K562 (cell line): Measurements from ENCODE around the gene HEMK1. TPM values are rescaled to one million over a fixed set of nuclear protein-coding genes. Genes with fewer than 3 reads are reported as not detected.

Experiments
- CREB3 ChIP-seq: fragments of 450-650 bp; conservative IDR thresholded peaks from 2 replicates; pipeline ENCODE4 v1.6.1; 2016; ENCODE audit warnings: missing genetic modification characterization, low read depth, mild to moderate bottlenecking, missing compliant biosample characterization, moderate library complexity
- DEAF1 ChIP-seq: fragments of 450-650 bp; formaldehyde crosslinking; IDR thresholded peaks from 2 replicates; pipeline ENCODE4 v1.4.0; 2020; ENCODE audit warnings: mild to moderate bottlenecking, moderate library complexity
- FOXA1 ChIP-seq: fragments of 450-650 bp; IDR thresholded peaks from 2 replicates; pipeline ENCODE4 v1.6.1; 2016; ENCODE audit warnings: mild to moderate bottlenecking, borderline replicate concordance
- MGA ChIP-seq: fragments of 450-650 bp; IDR thresholded peaks from 2 replicates; pipeline ENCODE4 v1.6.1; 2016; ENCODE audit warnings: mild to moderate bottlenecking, moderate library complexity
- NR4A1 ChIP-seq, 2 experiments: fragments of 250-450 bp in 1 of 2; fragments of 450-650 bp in 1 of 2; sonication (Bioruptor Pico) in 1 of 2; IDR thresholded peaks; 2 replicates each; pipeline versions ENCODE4 v1.4.0 to v1.6.1; 2016 to 2020; ENCODE audit warnings: mild to moderate bottlenecking in 2 of 2, missing compliant biosample characterization in 1 of 2, missing genetic modification characterization in 1 of 2, moderate library complexity in 1 of 2
- PHF8 ChIP-seq: fragments of 200-600 bp; sonication (generic); IDR thresholded peaks from 2 replicates; pipeline ENCODE4 v1.6.1; 2012; ENCODE audit warnings: mixed run types, mild to moderate bottlenecking, inconsistent platforms, low read length, moderate library complexity, borderline replicate concordance
- RAD21 ChIP-seq, 2 experiments: fragments of 250-450 bp in 1 of 2; fragments of 450-650 bp in 1 of 2; sonication (Bioruptor Pico) in 1 of 2; formaldehyde crosslinking in 1 of 2; IDR thresholded peaks in 1 of 2; conservative IDR thresholded peaks in 1 of 2; 2 replicates each; pipeline versions ENCODE4 v1.4.0 to v1.8.0; 2020 to 2022; ENCODE audit warnings: mild to moderate bottlenecking in 2 of 2, moderate library complexity in 1 of 2
- SMARCA4 ChIP-seq: fragments of 450-650 bp; IDR thresholded peaks from 2 replicates; pipeline ENCODE4 v1.6.1; 2016
- SOX6 ChIP-seq: fragments of 450-650 bp; IDR thresholded peaks from 2 replicates; pipeline ENCODE4 v1.6.1; 2014; ENCODE audit warnings: mild to moderate bottlenecking
- TEAD1 ChIP-seq, 2 experiments: fragments of 450-650 bp in 1 of 2; sonication (generic) in 1 of 2; formaldehyde crosslinking; IDR thresholded peaks; 2 replicates each; pipeline versions ENCODE4 v1.4.0 to v1.8.0; 2020 to 2022; ENCODE audit warnings: mild to moderate bottlenecking in 2 of 2, missing genetic modification reagents in 1 of 2
- ZBTB7A ChIP-seq: IDR thresholded peaks from 2 replicates; pipeline ENCODE4 v1.6.1; 2011; ENCODE audit warnings: low read depth, mild to moderate bottlenecking, low read length, moderate library complexity, borderline replicate concordance; ENCODE audit not compliant: control insufficient read depth
- ZNF165 ChIP-seq: fragments of 250-450 bp; sonication (Bioruptor Pico); IDR thresholded peaks from 2 replicates; pipeline ENCODE4 v1.4.0; 2020; ENCODE audit warnings: borderline replicate concordance
- ZNF551 ChIP-seq: fragments of 250-450 bp; sonication (Bioruptor Pico); IDR thresholded peaks from 2 replicates; pipeline ENCODE4 v1.5.0; 2021; ENCODE audit warnings: mild to moderate bottlenecking, moderate library complexity
- polyA plus RNA-seq, 8 experiments: library from polyadenylated mRNA; depleted of rRNA in 4 of 8; stranded (reverse) in 5 of 8; unstranded in 3 of 8; fragments of >200 nt; fragmentation: Nextera tagmentation in 2 of 8; fragmentation: Illumina TruSeq in 1 of 8; extraction: Ambion mirVana in 2 of 8; extraction: Trizol in 1 of 8; gene quantifications; 2 replicates each; pipeline versions ENCODE4 v1.2.1 to v1.2.3, GENCODE V29; 2011 to 2014; ENCODE audit warnings: inconsistent platforms in 1 of 8, missing spikeins in 1 of 8
- total RNA-seq, 7 experiments: library from RNA; depleted of rRNA in 6 of 7; stranded (reverse); fragments of >200 nt in 6 of 7; fragmentation: Illumina TruSeq in 2 of 7; extraction: Trizol in 2 of 7; gene quantifications; 2 replicates each; pipeline versions ENCODE4 v1.2.1 to v1.2.3, GENCODE V29; 2011 to 2021; ENCODE audit warnings: low replicate concordance in 1 of 7

HEMK1 gene
- total and polyA plus RNA-seq, 9 of the 15 experiments (the other 6 are each of a cell fraction or from before 2014, with no cell fraction given) = 2.0 to 16.8 (median 11.4) TPM

GRCh38 chr3:50572158-50572557, 2.8 kb downstream of the HEMK1 start (continued):
- TF ChIP-seq MGA = no peak
- no peak for TF ChIP-seq ZNF551 (CRISPR knock-in tag)
- TF ChIP-seq PHF8 = no peak
- peak; percentile 82 for TF ChIP-seq DEAF1 (CRISPR knock-in tag)
- no peak for TF ChIP-seq CREB3 (tag)
- TF ChIP-seq ZNF165 (CRISPR knock-in tag) = no peak
- no peak for TF ChIP-seq SOX6
- TF ChIP-seq NR4A1 (CRISPR knock-in tag; IDR thresholded peaks at IDR 0.05) = no peak
- no peak for TF ChIP-seq NR4A1 (tag; IDR thresholded peaks at IDR 0.05)
- TF ChIP-seq SMARCA4 = no peak
- TF ChIP-seq TEAD1 (CRISPR knock-in tag; IDR thresholded peaks at IDR 0.05) = no peak
- TF ChIP-seq ZBTB7A = no peak
- peak; percentile 85 to 93 for TF ChIP-seq RAD21 (CRISPR knock-in tag; conservative IDR thresholded peaks at IDR 0.05 in 1 of 2, IDR thresholded peaks at IDR 0.05 in 1 of 2)
- no peak for TF ChIP-seq FOXA1
